HepG2 (cell line): ENCODE results near the gene SIRT7. TPM values are rescaled to one million over a fixed set of nuclear protein-coding genes. Genes with fewer than 3 reads are reported as not detected.

ENCODE experiments used
- BORCS8-MEF2B ChIP-seq: sonication (generic); formaldehyde crosslinking; IDR thresholded peaks from 2 replicates; pipeline ENCODE4 v1.8.0; 2022; ENCODE audit warnings: mild to moderate bottlenecking, missing genetic modification reagents
- CBX5 ChIP-seq: sonication (generic); formaldehyde crosslinking; IDR thresholded peaks from 2 replicates; pipeline ENCODE4 v1.4.0; 2020; ENCODE audit warnings: missing genetic modification reagents, borderline replicate concordance
- CTCF ChIP-seq: sonication (generic); formaldehyde crosslinking; IDR thresholded peaks from 2 replicates; pipeline ENCODE4 v1.5.0; 2020; ENCODE audit warnings: mild to moderate bottlenecking, missing genetic modification reagents, moderate library complexity
- ELF1 ChIP-seq: sonication (generic); formaldehyde crosslinking; IDR thresholded peaks from 2 replicates; pipeline ENCODE4 v1.4.0; 2020; ENCODE audit warnings: missing genetic modification reagents
- KAT7 ChIP-seq: IDR thresholded peaks from 2 replicates; pipeline ENCODE4 v1.6.1; 2018; ENCODE audit warnings: borderline replicate concordance, missing compliant biosample characterization
- KDM6A ChIP-seq: IDR thresholded peaks from 2 replicates; pipeline ENCODE4 v1.6.1; 2016; ENCODE audit warnings: low read depth
- MAFK ChIP-seq, 2 experiments: IDR thresholded peaks in 1 of 2; conservative IDR thresholded peaks in 1 of 2; 2 replicates each; pipeline ENCODE4 v1.6.1; 2011; ENCODE audit warnings: improper control_type of control experiment in 2 of 2, low read length in 2 of 2
- NFAT5 ChIP-seq: sonication (generic); formaldehyde crosslinking; IDR thresholded peaks from 2 replicates; pipeline ENCODE4 v1.4.0; 2020; ENCODE audit warnings: missing genetic modification reagents
- RARA ChIP-seq: IDR thresholded peaks from 2 replicates; pipeline ENCODE4 v1.6.1; 2016; ENCODE audit warnings: missing genetic modification reagents, missing compliant biosample characterization
- SMAD1 ChIP-seq: sonication (generic); formaldehyde crosslinking; IDR thresholded peaks from 2 replicates; pipeline ENCODE4 v1.4.0; 2020; ENCODE audit warnings: missing genetic modification reagents, low read depth, mild to moderate bottlenecking, borderline replicate concordance
- STAT5B ChIP-seq: sonication (generic); formaldehyde crosslinking; IDR thresholded peaks from 2 replicates; pipeline ENCODE4 v1.4.0; 2020; ENCODE audit warnings: missing genetic modification reagents
- TAF1 ChIP-seq: sonication (generic); formaldehyde crosslinking; IDR thresholded peaks from 2 replicates; pipeline ENCODE4 v1.4.0; 2020; ENCODE audit warnings: missing genetic modification reagents
- TGIF2 ChIP-seq: IDR thresholded peaks from 2 replicates; pipeline ENCODE4 v1.6.1; 2016; ENCODE audit warnings: control low read depth, missing compliant biosample characterization
- U2AF1 ChIP-seq: fragments of 200-400 bp; formaldehyde crosslinking; optimal IDR thresholded peaks from 2 replicates; pipeline ENCODE3; 2017; ENCODE audit warnings: mild to moderate bottlenecking, low read depth, low read length
- ZBTB14 ChIP-seq: sonication (generic); formaldehyde crosslinking; IDR thresholded peaks from 2 replicates; pipeline ENCODE4 v1.4.0; 2020; ENCODE audit warnings: missing genetic modification reagents
- ZBTB38 ChIP-seq: sonication (generic); formaldehyde crosslinking; IDR thresholded peaks from 2 replicates; pipeline ENCODE4 v1.5.1; 2020; ENCODE audit warnings: mild to moderate bottlenecking, missing genetic modification reagents
- ZMAT5 ChIP-seq: sonication (generic); formaldehyde crosslinking; IDR thresholded peaks from 2 replicates; pipeline ENCODE4 v1.5.0; 2020; ENCODE audit warnings: mild to moderate bottlenecking, low read depth, missing genetic modification reagents, borderline replicate concordance
- ZNF225 ChIP-seq: sonication (generic); formaldehyde crosslinking; IDR thresholded peaks from 2 replicates; pipeline ENCODE4 v1.4.0; 2020; ENCODE audit warnings: mild to moderate bottlenecking, missing genetic modification reagents
- ZNF234 ChIP-seq: sonication (generic); formaldehyde crosslinking; conservative IDR thresholded peaks from 2 replicates; pipeline ENCODE4 v1.5.1; 2020; ENCODE audit warnings: mild to moderate bottlenecking, missing genetic modification reagents
- ZNF724P ChIP-seq: sonication (generic); formaldehyde crosslinking; IDR thresholded peaks from 2 replicates; pipeline ENCODE4 v1.8.0; 2022; ENCODE audit warnings: missing genetic modification reagents, borderline replicate concordance
- ZNF746 ChIP-seq: sonication (generic); formaldehyde crosslinking; IDR thresholded peaks from 2 replicates; pipeline ENCODE4 v1.8.0; 2022; ENCODE audit warnings: mild to moderate bottlenecking, missing genetic modification reagents
- polyA plus RNA-seq, 8 experiments: library from polyadenylated mRNA; depleted of rRNA in 3 of 8; stranded (reverse) in 7 of 8; unstranded in 1 of 8; fragments of >200 nt; fragmentation: Illumina TruSeq in 4 of 8; extraction: Trizol in 4 of 8; gene quantifications; 2 replicates each; pipeline versions ENCODE4 v1.2.1 to v1.2.3, GENCODE V29; 2011 to 2016; ENCODE audit warnings: low read depth in 4 of 8, missing spikeins in 1 of 8, mixed read lengths in 1 of 8; ENCODE audit not compliant: insufficient read depth in 1 of 8
- total RNA-seq, 5 experiments: library from RNA; depleted of rRNA; stranded (reverse); fragments of >200 nt; fragmentation: Illumina TruSeq; extraction: Trizol; gene quantifications; 2 replicates each; pipeline ENCODE4 v1.2.3, GENCODE V29; 2016; ENCODE audit warnings: low read depth in 1 of 5

Gene SIRT7
- total and polyA plus RNA-seq, 2 of the 13 experiments (the other 11 are each of a cell fraction or from before 2014, with no cell fraction given): 8.3 to 24.8 TPM

GRCh38 chr17:81924557-81925532 lies 6.9 kb upstream of the SIRT7 start (continued):
- TF ChIP-seq KAT7 (CRISPR knock-in tag) (no peak), CBX5 (CRISPR knock-in tag) (no peak), TGIF2 (CRISPR knock-in tag) (no peak), SMAD1 (CRISPR knock-in tag) (peak; percentile 24; the same call in 1 of the 2 replicates), MAFK (conservative IDR thresholded peaks at IDR 0.05 in 1 of 2, IDR thresholded peaks at IDR 0.05 in 1 of 2; ENCODE audit: low read length in 2 of 2) (peak; percentile 95 to 98), TAF1 (no peak), ZNF746 (no peak), STAT5B (CRISPR knock-in tag) (no peak), ZMAT5 (CRISPR knock-in tag) (no peak), BORCS8-MEF2B (CRISPR knock-in tag) (peak; percentile 48; the same call in 1 of the 2 replicates), NFAT5 (CRISPR knock-in tag) (no peak), U2AF1 (no peak), RARA (CRISPR knock-in tag) (no peak), ZBTB14 (no peak), CTCF (CRISPR knock-in tag) (peak; percentile 17; the same call in 1 of the 2 replicates), ZNF724P (CRISPR knock-in tag) (no peak), ELF1 (CRISPR knock-in tag) (0 out of 2 replicates have a peak, but pooled peaks have one; percentile 8), ZBTB38 (peak; percentile 59; the same call in 1 of the 2 replicates), ZNF225 (CRISPR knock-in tag) (no peak), ZNF234 (CRISPR knock-in tag) (no peak), KDM6A (CRISPR knock-in tag) (no peak)
